Transverse colon (tissue), 4 donors: ENCODE data around the gene KAZN. TPM values are rescaled to one million over a fixed set of nuclear protein-coding genes. Genes with fewer than 3 reads are reported as not detected.

Source experiments
- DNase-seq: peaks from one replicate; pipeline ENCODE4 v3.0.0-alpha.2; 2019
- H3K27ac ChIP-seq, 4 donors: fragments of 200-600 bp; sonication (generic); 2 replicates each; pipeline ENCODE4 v1.5.1; 2016 to 2018; ENCODE audit warnings: inconsistent platforms in 4 of 4
- H3K27me3 ChIP-seq: fragments of 200-600 bp; sonication (generic); 2 replicates; pipeline ENCODE4 v1.5.1; 2017; ENCODE audit warnings: inconsistent platforms
- H3K36me3 ChIP-seq, 4 donors: fragments of 200-600 bp; sonication (generic); 2 replicates each; pipeline ENCODE4 v1.5.1; 2017 to 2019; ENCODE audit warnings: inconsistent platforms in 4 of 4
- H3K4me1 ChIP-seq, 4 donors: fragments of 200-600 bp; sonication (generic); 2 replicates each; pipeline ENCODE4 v1.5.1; 2017 to 2020; ENCODE audit warnings: inconsistent platforms in 4 of 4
- H3K4me3 ChIP-seq, 4 donors: fragments of 200-600 bp; sonication (generic); 1 replicate in 1 of 4; 2 replicates in 3 of 4; pipeline versions ENCODE4 v1.5.1 to v1.6.1; 2017 to 2019; ENCODE audit warnings: inconsistent platforms in 4 of 4
- H3K9me3 ChIP-seq, 2 donors: fragments of 200-600 bp; sonication (generic); 2 replicates each; pipeline ENCODE4 v1.5.1; 2017 to 2019; ENCODE audit warnings: inconsistent platforms in 2 of 2
- CTCF ChIP-seq, 5 experiments: fragments of 200-600 bp in 3 of 5; fragments of 450-650 bp in 2 of 5; sonication (generic) in 3 of 5; IDR thresholded peaks; 1 replicate in 2 of 5; 2 replicates in 3 of 5; pipeline ENCODE4 v1.5.1; 2016 to 2017; ENCODE audit warnings: antibody characterized with exemption in 5 of 5, inconsistent platforms in 3 of 5, mild to moderate bottlenecking in 2 of 5, moderate library complexity in 1 of 5
- EP300 ChIP-seq: sonication (generic); formaldehyde crosslinking; IDR thresholded peaks from one replicate; pipeline ENCODE4 v1.6.1; 2017; ENCODE audit warnings: antibody characterized with exemption, low read depth
- POLR2A ChIP-seq: fragments of 450-650 bp; IDR thresholded peaks from one replicate; pipeline ENCODE4 v1.6.1; 2016; ENCODE audit warnings: antibody characterized with exemption, mild to moderate bottlenecking, moderate library complexity
- POLR2AphosphoS5 ChIP-seq, 3 donors: sonication (generic); formaldehyde crosslinking; IDR thresholded peaks; one replicate each; pipeline ENCODE4 v1.6.1; 2016; ENCODE audit warnings: antibody characterized with exemption in 3 of 3
- WGBS, 2 donors: methylation state at CpG; one replicate each; pipeline ENCODE4 v1.1.5; 2018; ENCODE audit warnings: low coverage in 1 of 2; 5-methylcytosine and 5-hydroxymethylcytosine counted together
- in situ Hi-C, 4 donors: fragments of 200-750 bp; cut with MboI; loops; one replicate each; pipeline versions ENCODE4 v1.15.0 to v1.15.1; 2017; ENCODE audit warnings: low sequenced_read_pairs in 3 of 4, low pct_ligation_motif_present in 1 of 4, low pct_unique_long_range_greater_than_20kb in 1 of 4
- intact Hi-C: fragments of 100-400 bp; cut with DNase I; formaldehyde crosslinking; loops from one replicate; pipeline ENCODE4 v1.15.1; 2023; ENCODE audit warnings: low total_unique reads
- total RNA-seq, 4 donors: library from RNA; depleted of rRNA; stranded (reverse); fragments of >200 nt; gene quantifications; one replicate each; pipeline ENCODE4 v1.1.0, GENCODE V29; 2016

KAZN gene
- total RNA-seq, 4 donors from 2014 or later: 12.0 to 17.1 (median 16.2) TPM

- no peak for DNase-seq
- Histone ChIP-seq H3K27me3 (no peaks in the 10 kb centered on the region), H3K27ac (no peak overlapping the region), H3K4me3 (no peak overlapping the region), H3K9me3 (no peaks in the 10 kb centered on the region), H3K4me1 (peaks cover 0 to 11% (median 0%) of the 10 kb centered on the region in 4 donors), H3K36me3 (no peaks in the 10 kb centered on the region)
- WGBS, 2 donors: 85 to 90% methylated on average over 2 to 7 of the region's 7 CpGs
- no peak for TF ChIP-seq CTCF (IDR thresholded peaks at IDR 0.05)
- TF ChIP-seq POLR2A: no peak
- TF ChIP-seq POLR2AphosphoS5 (IDR thresholded peaks at IDR 0.05): no peak
- no peak for TF ChIP-seq EP300
- intact Hi-C loops: loop anchor here (10.0 kb wide), 1 partner anchor 114 kb away; no protein-coding TSS in a partner anchor
- in situ Hi-C loops: loop anchor here (10.0 to 25.0 kb wide), 5 partner anchors 104 to 1066 kb away; no protein-coding TSS in a partner anchor
Observed at GRCh38 chr1:15028616-15029015, 430.1 kb downstream of the KAZN start.

- intact Hi-C loops (loop anchor here (10.0 kb wide), 1 partner anchor 114 kb away; no protein-coding TSS in a partner anchor), in situ Hi-C loops (loop anchor here (10.0 to 25.0 kb wide), 5 partner anchors 104 to 1067 kb away; no protein-coding TSS in a partner anchor)
- no peaks in the 10 kb centered on the region for H3K9me3 ChIP-seq
- H3K4me3 ChIP-seq: no peak overlapping the region
- H3K36me3 ChIP-seq: no peaks in the 10 kb centered on the region
- H3K27me3 ChIP-seq: no peaks in the 10 kb centered on the region
- DNase-seq: no peak
- WGBS, 2 donors: 88% methylated on average over 6 of the region's 6 CpGs; no CpG with 5 or more reads in 1 of the 2 donors
- TF ChIP-seq EP300 (no peak), POLR2A (no peak), POLR2AphosphoS5 (IDR thresholded peaks at IDR 0.05) (no peak), CTCF (IDR thresholded peaks at IDR 0.05) (no peak)
- peaks cover 0 to 11% (median 0%) of the 10 kb centered on the region in 4 donors for H3K4me1 ChIP-seq
- no peak overlapping the region for H3K27ac ChIP-seq
Observed at GRCh38 chr1:15029036-15029435, 430.6 kb downstream of the KAZN start.

- intact Hi-C loops (loop anchor here (10.0 kb wide), 1 partner anchor 115 kb away; no protein-coding TSS in a partner anchor), in situ Hi-C loops (loop anchor here (10.0 to 25.0 kb wide), 5 partner anchors 105 to 1067 kb away; no protein-coding TSS in a partner anchor)
- Histone ChIP-seq H3K4me3 (no peak overlapping the region), H3K4me1 (peaks cover 0 to 11% (median 0%) of the 10 kb centered on the region in 4 donors), H3K36me3 (no peaks in the 10 kb centered on the region), H3K27ac (no peak overlapping the region), H3K27me3 (no peaks in the 10 kb centered on the region), H3K9me3 (no peaks in the 10 kb centered on the region)
- 83 to 92% methylated on average over 2 to 8 of the region's 8 CpGs for WGBS, 2 donors
- DNase-seq: no peak
- TF ChIP-seq CTCF (IDR thresholded peaks at IDR 0.05) (no peak), POLR2A (no peak), POLR2AphosphoS5 (IDR thresholded peaks at IDR 0.05) (no peak), EP300 (no peak)
Observed at GRCh38 chr1:15029786-15030185, 431.3 kb downstream of the KAZN start.

- H3K9me3 ChIP-seq: no peaks in the 10 kb centered on the region
- in situ Hi-C loops (loop anchor here in 3 of 4 donors (25.0 kb wide), 3 partner anchors 244 to 1069 kb away; no protein-coding TSS in a partner anchor), intact Hi-C loops (no loop called here)
- no peak overlapping the region for H3K27ac ChIP-seq
- 84 to 90% methylated on average over 2 to 8 of the region's 8 CpGs for WGBS, 2 donors
- no peak overlapping the region for H3K4me3 ChIP-seq
- H3K36me3 ChIP-seq: no peaks in the 10 kb centered on the region
- TF ChIP-seq POLR2AphosphoS5 (IDR thresholded peaks at IDR 0.05) (no peak), EP300 (no peak), CTCF (IDR thresholded peaks at IDR 0.05) (no peak), POLR2A (no peak)
- H3K27me3 ChIP-seq: no peaks in the 10 kb centered on the region
- H3K4me1 ChIP-seq: peaks cover 0 to under 1% (median 0%) of the 10 kb centered on the region in 4 donors
- DNase-seq: no peak
Observed at GRCh38 chr1:15031251-15031933, 432.9 kb downstream of the KAZN start.
